ACHN (cell line): ENCODE data around the gene ZNF511.
A peak's percentile ranks its signal among the peaks of the same experiment; 100 is the strongest.
"Not testable (repeated sequence)": the region's sequence is repeated elsewhere in the genome, so short reads cannot be mapped to it uniquely, and the experiment has no call there.

ENCODE experiments used
- DNase-seq: peaks from one replicate; pipeline ENCODE4 v3.0.0-alpha.2; 2015
- in situ Hi-C: cut with HindIII; loops from 2 replicates; pipeline ENCODE4 v1.10.0; 2017; ENCODE audit warnings: low sequenced_read_pairs, low pct_ligation_motif_present, low pct_unique_long_range_greater_than_20kb

Gene ZNF511

GRCh38 chr10:133308421-133309099 is at the start of gene ZNF511, which contains the start of gene TUBGCP2:
Gene ZNF511 (plus strand): TSS chr10:133308914. CDS start chr10:133308944, 30 bp downstream.
Gene TUBGCP2 (minus strand): TSS chr10:133308872. CDS start chr10:133302941, 5,931 bp downstream.
- in situ Hi-C loops, result no loop called here
- DNase-seq, result peak; percentile 84

GRCh38 chr10:133259602-133259989 is 49.1 kb upstream of the ZNF511 start:
- DNase-seq, result no peak

GRCh38 chr10:133260895-133261725 is 47.6 kb upstream of the ZNF511 start:
- in situ Hi-C loops, result no loop called here
- DNase-seq, result peak; percentile 65

More at GRCh38 chr10:133259602-133259989, 49.1 kb upstream of the ZNF511 start:
- in situ Hi-C loops, result no loop called here

- DNase-seq, result peak; percentile 74
- in situ Hi-C loops, result no loop called here
Measured at GRCh38 chr10:133261726-133262325, 46.9 kb upstream of the ZNF511 start.

GRCh38 chr10:133262696-133263095 is 46.0 kb upstream of the ZNF511 start:
- in situ Hi-C loops, result no loop called here
- no peak for DNase-seq

GRCh38 chr10:133263674-133264073 is 45.0 kb upstream of the ZNF511 start:
- no peak for DNase-seq
- in situ Hi-C loops, result no loop called here

- in situ Hi-C loops, result no loop called here
- DNase-seq, result no peak
Measured at GRCh38 chr10:133264461-133264860, 44.3 kb upstream of the ZNF511 start.

GRCh38 chr10:133265052-133265451 is 43.7 kb upstream of the ZNF511 start:
- DNase-seq, in situ Hi-C loops: not testable (repeated sequence)

GRCh38 chr10:133266056-133266795 is 42.5 kb upstream of the ZNF511 start:
- in situ Hi-C loops, result no loop called here
- no peak for DNase-seq

- in situ Hi-C loops, result no loop called here
- DNase-seq, result no peak
Measured at GRCh38 chr10:133267293-133267692, 41.4 kb upstream of the ZNF511 start.

- no peak for DNase-seq
- in situ Hi-C loops, result no loop called here
Measured at GRCh38 chr10:133267829-133268228, 40.9 kb upstream of the ZNF511 start.

GRCh38 chr10:133268532-133268931 is 40.2 kb upstream of the ZNF511 start:
- in situ Hi-C loops, result no loop called here
- no peak for DNase-seq

- in situ Hi-C loops, result no loop called here
- DNase-seq, result no peak
Measured at GRCh38 chr10:133269367-133269766, 39.3 kb upstream of the ZNF511 start.

- in situ Hi-C loops, result no loop called here
- DNase-seq, result no peak
Measured at GRCh38 chr10:133270204-133270603, 38.5 kb upstream of the ZNF511 start.

GRCh38 chr10:133270773-133271297 is 37.9 kb upstream of the ZNF511 start:
- DNase-seq, result no peak
- in situ Hi-C loops, result no loop called here

GRCh38 chr10:133271521-133272300 is 37.0 kb upstream of the ZNF511 start:
- DNase-seq, result no peak
- in situ Hi-C loops, result no loop called here

- no peak for DNase-seq
- in situ Hi-C loops, result no loop called here
Measured at GRCh38 chr10:133272301-133272963, 36.3 kb upstream of the ZNF511 start.
